HG03520 (cell line): ENCODE results near the gene LARP4B.
"Not testable (repeated sequence)": the region's sequence is repeated elsewhere in the genome, so short reads cannot be mapped to it uniquely, and the experiment has no call there.

ENCODE experiments used
- ATAC-seq: cut with Tn5 transposase; IDR thresholded peaks from one replicate; pipeline ENCODE4 v1.9.1; 2021; ENCODE audit warnings: mild to moderate bottlenecking, moderate library complexity; ENCODE audit not compliant: unreplicated experiment

LARP4B gene

DNA sequence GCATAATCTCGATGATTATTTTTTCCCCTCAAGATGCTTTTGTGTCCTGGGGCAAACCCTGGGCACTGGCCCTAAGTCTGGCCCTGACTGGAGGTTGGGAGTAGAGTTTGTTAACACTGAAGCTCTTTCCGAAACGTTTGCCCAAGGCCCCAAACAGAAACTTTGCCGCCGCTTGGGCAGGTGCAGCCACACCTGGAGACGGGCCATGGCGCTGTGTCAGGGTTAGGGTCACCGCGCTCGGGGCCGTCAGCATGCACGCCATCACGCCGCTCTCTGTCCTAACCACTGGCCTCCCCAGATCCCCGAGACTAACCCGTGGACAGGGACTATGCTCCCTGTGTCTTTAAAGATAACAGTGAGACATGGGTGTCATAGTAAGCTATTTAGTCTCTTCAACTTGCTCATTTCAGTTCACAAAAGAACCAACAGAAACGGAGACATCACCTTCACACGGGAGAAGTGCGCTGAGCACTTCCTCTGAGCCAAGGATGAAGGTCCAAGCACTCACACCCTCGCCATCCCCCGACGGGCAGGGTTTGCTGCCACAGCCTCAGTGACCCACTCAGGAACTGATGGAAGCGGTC is 156.8 kb downstream of the LARP4B start:
- no peak for ATAC-seq

GRCh38 chr10:774223-774622 is 157.3 kb downstream of the LARP4B start:
- ATAC-seq = no peak

DNA sequence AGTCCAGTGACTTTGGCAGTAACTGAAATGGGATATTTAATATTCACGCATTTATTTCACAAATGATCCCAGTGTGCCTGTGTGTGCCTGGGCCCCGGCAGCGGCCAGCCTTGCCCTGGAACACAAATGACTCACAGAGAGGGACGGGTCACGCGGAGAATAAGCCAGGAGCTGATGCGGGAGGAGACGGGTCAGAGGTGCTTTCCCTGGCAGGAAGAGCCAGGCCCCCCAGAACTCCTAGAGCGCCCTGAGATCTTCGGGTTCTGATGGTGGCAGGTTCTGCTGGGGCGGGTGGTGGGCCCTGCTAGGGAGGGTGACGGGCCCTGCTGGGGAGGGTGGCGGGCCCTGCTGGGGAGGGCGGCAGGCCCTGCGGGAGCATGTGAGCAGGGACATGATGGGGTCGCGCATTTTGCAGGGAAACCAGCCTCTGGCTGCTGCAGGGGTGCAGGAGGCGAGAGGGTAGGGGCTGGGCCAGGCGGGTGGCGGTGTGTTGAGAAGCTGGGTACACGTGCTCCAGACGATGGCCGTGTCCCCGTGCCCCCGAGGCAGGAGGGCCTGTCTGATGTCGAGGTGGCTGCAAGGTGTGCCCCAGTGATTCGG is 157.8 kb downstream of the LARP4B start:
- ATAC-seq = no peak

- ATAC-seq = no peak
Measured at GRCh38 chr10:772227-772637, 159.3 kb downstream of the LARP4B start.

DNA sequence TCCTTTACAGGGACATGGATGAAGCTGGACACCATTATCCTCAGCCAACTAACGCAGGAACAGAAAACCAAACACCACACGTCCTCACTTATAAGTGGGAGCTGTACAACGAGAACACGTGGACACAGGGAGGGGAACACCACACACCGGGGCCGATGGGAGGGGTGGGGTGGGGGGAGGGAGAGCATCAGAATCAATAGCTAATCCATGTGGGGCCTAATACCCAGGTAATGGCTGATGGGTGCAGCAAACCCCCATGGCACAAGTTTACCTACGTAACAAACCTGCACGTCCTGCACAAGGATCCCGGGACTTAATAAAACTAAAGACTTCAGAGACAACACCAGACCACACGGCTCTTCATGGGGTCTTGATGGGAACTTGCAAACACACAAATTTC is 159.9 kb downstream of the LARP4B start:
- no peak for ATAC-seq

- ATAC-seq = no peak
Measured at GRCh38 chr10:770975-771374, 160.5 kb downstream of the LARP4B start.

DNA sequence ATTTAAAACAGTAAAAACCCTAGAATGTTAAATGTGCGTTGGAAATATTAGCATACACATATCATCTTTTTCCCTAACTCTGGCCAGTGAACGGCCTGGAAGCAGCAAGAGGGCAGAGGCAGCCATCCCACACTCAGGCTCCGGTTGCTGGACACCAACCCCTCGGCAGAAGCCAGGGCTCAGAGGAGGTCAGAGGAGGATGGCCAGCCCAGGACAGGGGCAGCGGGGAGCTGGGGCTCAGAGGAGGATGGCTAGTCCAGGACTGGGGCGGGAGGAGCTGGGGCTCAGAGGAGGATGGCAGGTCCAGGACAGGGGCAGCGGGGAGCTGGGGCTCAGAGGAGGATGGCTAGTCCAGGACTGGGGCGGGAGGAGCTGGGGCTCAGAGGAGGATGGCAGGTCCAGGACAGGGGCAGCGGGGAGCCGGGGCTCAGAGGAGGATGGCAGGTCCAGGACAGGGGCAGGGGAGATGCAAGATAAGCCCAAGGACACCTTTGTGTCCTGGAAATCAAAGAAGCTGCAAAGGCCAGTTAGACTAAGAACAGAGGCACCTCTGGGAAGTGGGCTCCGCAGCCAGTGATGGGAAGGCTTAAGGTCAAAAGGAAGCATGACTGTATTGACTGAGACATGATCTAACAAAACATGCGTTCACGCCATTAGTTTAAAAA is 161.3 kb downstream of the LARP4B start:
- ATAC-seq = not testable (repeated sequence)

GRCh38 chr10:767794-768193 is 163.7 kb downstream of the LARP4B start:
- ATAC-seq = no peak

GRCh38 chr10:767211-767610 is 164.3 kb downstream of the LARP4B start:
- ATAC-seq = no peak

- no peak for ATAC-seq
Measured at GRCh38 chr10:761376-761775, 170.1 kb downstream of the LARP4B start.

DNA sequence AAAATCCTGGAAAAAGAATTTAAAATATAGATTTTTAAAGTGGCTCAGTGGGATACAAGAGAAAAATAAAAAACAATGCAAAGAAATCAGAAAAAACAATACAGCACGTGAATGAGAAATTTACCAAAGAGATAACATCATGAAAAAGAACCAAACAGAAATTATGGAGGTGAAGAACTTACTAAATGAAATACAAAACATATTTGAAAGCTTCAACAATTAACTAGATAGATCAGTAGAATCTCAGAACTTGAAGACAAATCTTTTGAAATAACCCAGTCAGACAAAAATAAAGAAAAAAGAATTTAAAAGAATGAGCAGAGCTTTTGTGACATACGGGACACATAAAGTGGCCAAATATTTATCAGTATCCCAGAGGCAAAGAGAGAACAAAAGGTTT is 170.9 kb downstream of the LARP4B start:
- ATAC-seq = no peak

GRCh38 chr10:759898-760477 is 171.5 kb downstream of the LARP4B start:
- no peak for ATAC-seq
